Stimulated activated CD8-positive, alpha-beta memory T cell treated with anti-CD3 and anti-CD28 coated beads, Interleukin-2, amount 100 ng/mL, for 1 hour (primary cell): ENCODE measurements around the gene RBL1.
A peak's percentile ranks its signal among the peaks of the same experiment; 100 is the strongest.
"Not testable (repeated sequence)": the region's sequence is repeated elsewhere in the genome, so short reads cannot be mapped to it uniquely, and the experiment has no call there.

Experiments
- DNase-seq, 2 donors: peaks; one replicate each; pipeline ENCODE4 v3.0.0-alpha.2; 2020; ENCODE audit warnings: low read depth in 2 of 2

Gene RBL1

GRCh38 chr20:37095599-37096414 is at the start of gene RBL1:
Gene RBL1 (minus strand): TSS chr20:37095997. CDS start chr20:37095928, 69 bp downstream.
- DNase-seq: peak; percentile 62 to 74

DNA sequence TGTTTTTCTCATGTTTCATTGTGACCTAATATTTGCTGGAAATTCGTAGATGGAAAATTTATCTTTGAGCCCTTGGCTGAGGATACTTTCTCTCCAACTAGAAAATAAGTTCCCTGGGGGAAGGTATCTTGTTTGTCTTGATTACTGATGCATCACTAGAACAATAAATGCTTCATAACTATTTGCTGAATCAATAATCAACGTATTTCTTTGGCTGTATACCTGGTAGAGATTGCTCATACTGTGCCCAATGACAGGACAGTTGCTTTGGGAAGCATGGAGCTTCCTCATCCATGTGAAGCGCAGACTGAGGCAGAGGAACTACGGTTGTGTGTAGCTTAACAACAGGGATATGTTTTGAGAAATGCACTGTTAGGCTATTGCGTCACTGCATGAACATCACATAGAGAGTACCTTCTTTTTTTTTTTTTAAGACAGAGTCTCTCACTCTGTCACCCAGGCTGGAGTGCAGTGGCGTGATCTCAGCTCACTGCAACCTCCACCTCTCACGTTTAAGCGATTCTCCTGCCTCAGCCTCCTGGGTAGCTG is 49.1 kb upstream of the RBL1 start:
- DNase-seq: no peak

DNA sequence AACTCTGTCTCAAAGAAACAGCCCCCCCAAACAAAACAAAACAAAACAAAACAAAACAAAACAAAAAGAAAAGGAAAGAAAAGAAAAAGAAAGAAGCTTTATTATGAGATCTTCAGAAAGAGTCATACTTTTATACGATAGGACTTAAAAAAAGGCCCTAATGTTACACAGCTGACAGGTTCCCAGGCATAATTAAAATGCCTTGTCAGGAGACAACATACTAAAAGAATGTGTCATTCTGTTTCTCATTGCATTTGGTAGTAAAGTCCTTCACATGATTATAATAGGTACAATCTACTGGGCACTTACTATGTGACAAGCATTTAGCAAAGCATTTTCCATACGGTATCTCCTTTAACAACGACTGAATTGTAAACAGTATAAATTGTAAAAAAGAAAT is 46.9 kb upstream of the RBL1 start:
- DNase-seq: no peak

- no peak for DNase-seq
Observed at GRCh38 chr20:37137547-37137946, 41.8 kb upstream of the RBL1 start.

DNA sequence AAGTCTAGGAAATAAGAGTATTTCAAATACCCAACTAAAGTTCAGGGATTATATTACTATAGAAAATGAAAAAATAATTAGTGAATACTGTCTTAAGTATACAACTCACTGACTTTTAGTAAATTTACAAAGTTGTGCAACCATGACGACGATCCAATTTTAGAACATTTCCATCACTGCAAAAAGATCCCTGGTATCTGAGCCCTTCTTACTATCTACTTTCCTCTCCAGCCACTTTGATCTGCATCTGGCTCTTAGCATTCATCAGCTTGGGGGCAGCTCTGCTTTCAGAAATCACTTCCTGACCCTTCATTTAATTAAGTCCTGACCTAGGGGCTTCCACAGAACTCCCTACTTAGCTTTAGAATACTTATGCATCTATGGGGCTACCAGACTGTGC is 38.2 kb upstream of the RBL1 start:
- DNase-seq: no peak

DNA sequence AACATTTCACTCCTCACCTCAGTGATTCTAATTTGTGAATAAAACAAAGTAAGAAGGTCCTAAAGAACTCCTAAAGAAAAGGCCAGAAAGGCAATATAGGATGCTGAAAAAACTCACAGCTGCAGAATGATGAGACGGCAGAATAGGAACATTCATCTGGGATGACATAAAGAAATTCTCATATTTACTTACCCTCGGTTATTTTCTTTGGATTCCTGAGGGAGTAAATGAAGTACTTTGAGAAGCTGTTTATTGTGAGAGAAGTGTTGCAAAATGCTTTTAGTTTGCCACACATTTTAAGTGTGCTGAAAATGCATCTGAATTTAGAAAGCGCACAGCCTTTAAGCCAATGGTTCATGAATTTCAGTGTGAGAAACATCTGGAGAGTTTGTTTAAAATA is 35.7 kb upstream of the RBL1 start:
- no peak for DNase-seq

DNA sequence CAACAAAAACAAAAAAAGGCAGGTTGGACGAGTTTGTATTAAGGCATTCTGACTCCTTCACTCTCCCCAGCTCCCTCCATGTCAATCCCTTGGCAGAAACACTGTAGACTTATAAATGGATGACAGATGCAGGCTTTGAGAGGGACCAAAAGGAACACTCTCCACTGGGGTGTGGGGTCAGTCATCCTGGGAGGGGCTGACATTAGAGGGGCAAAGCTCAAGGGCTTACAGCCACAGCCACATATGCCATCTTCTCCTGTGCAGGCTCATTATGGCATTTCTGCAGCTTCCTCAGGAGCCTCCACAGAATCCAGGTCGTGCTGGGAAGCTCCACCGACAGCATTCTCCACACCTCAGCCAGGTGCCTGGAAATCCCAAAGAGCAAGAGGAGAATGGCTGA is 33.0 kb upstream of the RBL1 start:
- no peak for DNase-seq

GRCh38 chr20:37126290-37126689 is 30.5 kb upstream of the RBL1 start:
- not testable (repeated sequence) for DNase-seq

- no peak for DNase-seq
Observed at GRCh38 chr20:37123441-37123840, 27.6 kb upstream of the RBL1 start.

GRCh38 chr20:37120497-37120896 is 24.7 kb upstream of the RBL1 start:
- DNase-seq: no peak

- no peak for DNase-seq
Observed at GRCh38 chr20:37119356-37120036, 23.7 kb upstream of the RBL1 start.

- DNase-seq: no peak
Observed at GRCh38 chr20:37114012-37114411, 18.2 kb upstream of the RBL1 start.

- DNase-seq: no peak
Observed at GRCh38 chr20:37111926-37112455, 16.2 kb upstream of the RBL1 start.

- DNase-seq: no peak
Observed at GRCh38 chr20:37108676-37109075, 12.9 kb upstream of the RBL1 start.

DNA sequence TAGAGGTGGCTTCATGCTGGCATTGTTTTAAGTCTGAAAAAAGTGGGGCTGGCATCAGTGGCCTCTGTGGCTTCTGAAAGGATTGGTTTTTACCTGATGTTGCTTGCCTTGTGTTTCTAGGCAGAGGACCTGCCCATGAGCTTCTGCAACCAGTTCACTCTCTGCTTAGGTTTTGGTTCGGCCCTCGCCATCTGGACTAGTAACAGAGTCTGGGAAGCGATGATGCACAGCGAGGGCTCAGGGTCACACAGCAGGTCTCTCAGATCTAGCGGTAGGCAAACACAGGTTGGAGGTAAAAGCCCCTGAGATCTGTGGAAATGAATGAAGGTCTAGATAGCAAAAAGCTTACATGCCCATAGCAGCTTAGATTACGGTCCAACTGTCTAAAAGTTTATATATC is 6.8 kb upstream of the RBL1 start:
- no peak for DNase-seq

DNA sequence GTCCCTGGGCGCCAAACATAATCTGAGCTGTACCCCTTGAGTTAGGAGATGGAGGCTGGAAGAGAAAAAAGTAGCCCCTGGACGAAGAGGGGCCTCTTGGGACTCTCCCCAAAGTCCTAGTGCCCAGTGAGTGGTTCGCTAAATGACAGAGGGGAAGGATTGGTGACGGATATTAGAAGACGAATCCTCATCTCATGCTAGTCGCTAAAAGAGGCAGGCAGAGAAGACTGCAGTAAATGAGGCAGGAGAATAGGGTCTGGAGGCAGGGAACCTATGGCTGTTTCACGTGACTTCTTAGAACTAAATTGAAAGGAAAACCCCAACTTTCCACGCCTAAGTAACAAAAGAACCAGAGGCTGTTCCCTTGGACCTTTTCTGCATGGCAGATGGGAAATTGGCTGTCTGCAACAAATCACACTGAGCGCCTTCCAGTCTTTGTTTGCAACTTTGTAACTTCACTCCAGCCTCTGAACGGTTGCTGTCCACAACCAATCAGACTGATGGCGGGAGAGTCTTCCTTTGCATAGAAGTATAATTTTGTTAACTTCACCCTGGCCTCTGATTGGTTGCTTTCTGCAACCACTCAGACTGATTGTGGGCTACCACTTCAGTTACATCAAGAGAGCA is 731 bp upstream of the RBL1 start:
- DNase-seq: no peak

- no peak for DNase-seq
Observed at GRCh38 chr20:37095108-37095598, 644 bp downstream of the RBL1 start.

- DNase-seq: no peak
Observed at GRCh38 chr20:37090407-37090806, 5.4 kb downstream of the RBL1 start.

DNA sequence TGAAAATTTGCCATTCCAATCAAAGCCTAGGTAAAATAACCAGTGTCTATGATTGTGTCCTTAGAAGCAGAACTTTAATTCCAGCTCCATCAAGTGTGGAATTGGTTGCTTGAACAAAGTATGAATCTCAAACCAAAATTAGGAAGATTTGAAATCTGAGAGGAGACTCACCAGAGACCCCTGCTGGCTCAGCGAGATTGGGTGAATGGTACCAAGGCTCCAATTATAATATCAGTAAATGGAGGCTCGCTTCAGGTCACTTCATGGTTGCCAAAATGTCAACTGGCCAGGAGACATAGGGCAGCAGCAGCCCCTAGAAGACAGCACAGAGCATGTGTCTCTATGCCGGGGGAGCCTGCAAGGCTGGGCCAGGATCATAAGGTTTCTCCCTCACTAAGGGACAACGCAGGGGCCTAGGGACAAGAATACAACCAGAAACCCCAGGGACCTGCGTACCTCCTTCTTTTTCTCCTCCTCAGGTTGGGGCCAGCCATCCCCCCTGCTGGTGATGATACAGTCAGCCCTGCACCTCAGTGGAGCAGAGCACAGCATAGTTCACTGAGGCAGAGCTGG is 14.0 kb downstream of the RBL1 start:
- no peak for DNase-seq

GRCh38 chr20:37077009-37077408 is 18.8 kb downstream of the RBL1 start:
- no peak for DNase-seq

DNA sequence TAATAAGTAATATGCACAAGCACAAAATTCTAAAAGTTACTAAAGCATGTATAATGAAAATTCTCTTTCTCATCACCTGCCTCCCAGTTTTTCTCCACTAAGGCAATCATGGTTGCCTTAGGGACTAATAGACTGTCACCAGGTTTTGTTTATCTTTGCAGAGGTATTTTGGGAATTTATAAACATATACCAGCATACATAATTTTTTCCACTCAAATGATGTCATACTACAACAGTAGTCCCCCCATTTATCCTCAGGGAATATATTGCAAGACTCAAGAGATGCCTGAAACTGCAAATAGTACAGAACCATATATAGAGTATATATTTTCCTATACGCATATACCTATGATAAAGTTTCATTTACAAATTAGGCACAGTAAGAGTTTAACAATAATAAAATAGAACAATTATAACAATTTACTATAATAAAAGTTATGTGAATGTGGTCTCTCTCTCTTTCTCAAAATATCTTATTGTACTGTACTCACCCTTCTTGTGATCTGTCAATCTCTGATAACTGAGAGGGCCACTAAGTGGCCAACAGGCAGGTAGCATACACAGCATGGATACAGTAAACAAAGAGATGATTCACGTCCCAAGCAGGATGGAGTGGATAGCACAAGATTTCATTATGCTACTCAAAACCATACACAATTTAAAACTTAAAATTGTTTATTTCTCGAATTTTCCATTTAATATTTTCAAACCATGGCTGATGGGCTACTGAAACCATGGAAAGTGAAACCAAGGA is 19.7 kb downstream of the RBL1 start:
- DNase-seq: no peak
